ENCODE results near the gene EFHC1. TPM values are rescaled to one million over a fixed set of nuclear protein-coding genes. Genes with fewer than 3 reads are reported as not detected.

The EFHC1 gene
- total RNA-seq, 1 experiment from 2014 or later, result 12.4 TPM

- H3K9me3 ChIP-seq (ENCODE audit: control insufficient read depth in 1 of 2, insufficient read depth in 1 of 2, low read depth in 1 of 2, low read length in 2 of 2), result no peaks in the 10 kb centered on the region
- no peak overlapping the region for H3K4me2 ChIP-seq (ENCODE audit: low read length)
- ChIA-PET RAD21 (ENCODE audit: low non-redundant PET in 1 of 2, low total read pairs in 2 of 2, uncharacterized antibody in 2 of 2, unreplicated experiment in 2 of 2) (no interaction called here), CTCF (no interaction called here), POLR2A (no interaction called here)
- H3K79me2 ChIP-seq (ENCODE audit: insufficient read depth, low read length), result no peaks in the 10 kb centered on the region
- intact Hi-C loops (cut with micrococcal nuclease), result no loop called here
- no peak for DNase-seq (ENCODE audit: low read depth, low spot score)
- H3K4me1 ChIP-seq (ENCODE audit: control insufficient read depth in 1 of 2, insufficient read depth in 2 of 2, low read length in 2 of 2), result no peaks in the 10 kb centered on the region
- H3K4me3 ChIP-seq (replicated peaks in 1 of 2; ENCODE audit: low read depth in 1 of 2, low read length in 2 of 2), result no peak overlapping the region
- BruUV-seq (replicated peaks), result no TSS peak
- TF ChIP-seq MAX (IDR thresholded peaks at IDR 0.05), result no peak
- TF ChIP-seq CEBPB (IDR thresholded peaks at IDR 0.05; ENCODE audit: low read depth), result no peak
- TF ChIP-seq EZH2 (IDR thresholded peaks at IDR 0.05), result no peak
- no peak for TF ChIP-seq POLR2A (IDR thresholded peaks at IDR 0.05; ENCODE audit: borderline replicate concordance, extremely low read depth, insufficient read depth, insufficient read length)
- no peak for TF ChIP-seq EGR1 (IDR thresholded peaks at IDR 0.05; ENCODE audit: low read depth)
- TF ChIP-seq EZH2phosphoT487 (IDR thresholded peaks at IDR 0.05; ENCODE audit: borderline replicate concordance), result no peak
- TF ChIP-seq, protein P1, sequence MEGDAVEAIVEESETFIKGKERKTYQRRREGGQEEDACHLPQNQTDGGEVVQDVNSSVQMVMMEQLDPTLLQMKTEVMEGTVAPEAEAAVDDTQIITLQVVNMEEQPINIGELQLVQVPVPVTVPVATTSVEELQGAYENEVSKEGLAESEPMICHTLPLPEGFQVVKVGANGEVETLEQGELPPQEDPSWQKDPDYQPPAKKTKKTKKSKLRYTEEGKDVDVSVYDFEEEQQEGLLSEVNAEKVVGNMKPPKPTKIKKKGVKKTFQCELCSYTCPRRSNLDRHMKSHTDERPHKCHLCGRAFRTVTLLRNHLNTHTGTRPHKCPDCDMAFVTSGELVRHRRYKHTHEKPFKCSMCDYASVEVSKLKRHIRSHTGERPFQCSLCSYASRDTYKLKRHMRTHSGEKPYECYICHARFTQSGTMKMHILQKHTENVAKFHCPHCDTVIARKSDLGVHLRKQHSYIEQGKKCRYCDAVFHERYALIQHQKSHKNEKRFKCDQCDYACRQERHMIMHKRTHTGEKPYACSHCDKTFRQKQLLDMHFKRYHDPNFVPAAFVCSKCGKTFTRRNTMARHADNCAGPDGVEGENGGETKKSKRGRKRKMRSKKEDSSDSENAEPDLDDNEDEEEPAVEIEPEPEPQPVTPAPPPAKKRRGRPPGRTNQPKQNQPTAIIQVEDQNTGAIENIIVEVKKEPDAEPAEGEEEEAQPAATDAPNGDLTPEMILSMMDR (IDR thresholded peaks at IDR 0.05 in 2 of 3, conservative IDR thresholded peaks at IDR 0.05 in 1 of 3; ENCODE audit: borderline replicate concordance in 1 of 3, insufficient read depth in 1 of 3, low read depth in 2 of 3, low read length in 2 of 3), result no peak
- TF ChIP-seq ZNF274 (IDR thresholded peaks at IDR 0.05; ENCODE audit: low read depth, low read length), result no peak
- TF ChIP-seq TCF7L2 (IDR thresholded peaks at IDR 0.05; ENCODE audit: borderline replicate concordance, extremely low read depth, insufficient read depth, insufficient read length), result no peak
- TF ChIP-seq, protein P2, sequence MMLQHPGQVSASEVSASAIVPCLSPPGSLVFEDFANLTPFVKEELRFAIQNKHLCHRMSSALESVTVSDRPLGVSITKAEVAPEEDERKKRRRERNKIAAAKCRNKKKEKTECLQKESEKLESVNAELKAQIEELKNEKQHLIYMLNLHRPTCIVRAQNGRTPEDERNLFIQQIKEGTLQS (IDR thresholded peaks at IDR 0.05), result no peak
- TF ChIP-seq POLR2AphosphoS5 (IDR thresholded peaks at IDR 0.05; ENCODE audit: low read depth, low read length), result no peak
- no peak for TF ChIP-seq RAD21 (IDR thresholded peaks at IDR 0.05; ENCODE audit: low read depth)
- TF ChIP-seq YY1 (IDR thresholded peaks at IDR 0.05; ENCODE audit: extremely low read depth, insufficient replicate concordance, low read depth, low read length), result no peak
- H3K9ac ChIP-seq (ENCODE audit: low read length), result no peak overlapping the region
- H3K27me3 ChIP-seq (ENCODE audit: insufficient read depth, low read length), result no peaks in the 10 kb centered on the region
- no peak for ATAC-seq
- no peaks in the 10 kb centered on the region for H3K9me2 ChIP-seq (ENCODE audit: insufficient read depth)
- no peak overlapping the region for H3K27ac ChIP-seq (ENCODE audit: low read depth, low read length)
- no peaks in the 10 kb centered on the region for H3K36me3 ChIP-seq (ENCODE audit: control insufficient read depth in 1 of 2, insufficient read depth in 2 of 2, low read length in 2 of 2)
- H2AFZ ChIP-seq (ENCODE audit: low read depth, low read length, poor library complexity, severe bottlenecking), result no peak overlapping the region
- H4K20me1 ChIP-seq (ENCODE audit: insufficient read depth), result no peaks in the 10 kb centered on the region
These were observed 62.9 kb downstream of the EFHC1 start for GRCh38 chr6:52482903-52483670.

Measured in HCT116 (cell line).